GM19023 (cell line): Measurements from ENCODE around the gene PATJ.

Experiments used
- ATAC-seq: cut with Tn5 transposase; IDR thresholded peaks from one replicate; pipeline ENCODE4 v1.9.1; 2021; ENCODE audit warnings: mild to moderate bottlenecking, moderate library complexity; ENCODE audit not compliant: unreplicated experiment

PATJ gene

GRCh38 chr1:62082456-62083363 lies 340.4 kb downstream of the PATJ start:
- ATAC-seq = peak; percentile 70

GRCh38 chr1:62084310-62084890 lies 342.1 kb downstream of the PATJ start:
- no peak for ATAC-seq

- no peak for ATAC-seq
Measured at GRCh38 chr1:62088439-62088838, 346.2 kb downstream of the PATJ start.

- ATAC-seq = no peak
Measured at GRCh38 chr1:62089570-62089969, 347.3 kb downstream of the PATJ start.

GRCh38 chr1:62090016-62090415 lies 347.7 kb downstream of the PATJ start:
- ATAC-seq = no peak

- no peak for ATAC-seq
Measured at GRCh38 chr1:62092110-62092509, 349.8 kb downstream of the PATJ start.

GRCh38 chr1:62093261-62093660 lies 351.0 kb downstream of the PATJ start:
- ATAC-seq = no peak

- ATAC-seq = no peak
Measured at GRCh38 chr1:62097464-62097863, 355.2 kb downstream of the PATJ start.

GRCh38 chr1:62100442-62100841 lies 358.2 kb downstream of the PATJ start:
- no peak for ATAC-seq

- ATAC-seq = no peak
Measured at GRCh38 chr1:62103846-62104245, 361.6 kb downstream of the PATJ start.

- no peak for ATAC-seq
Measured at GRCh38 chr1:62107923-62108322, 365.6 kb downstream of the PATJ start.

GRCh38 chr1:62109124-62109523 lies 366.8 kb downstream of the PATJ start:
- ATAC-seq = no peak

GRCh38 chr1:62110198-62110817 lies 368.0 kb downstream of the PATJ start:
- ATAC-seq = no peak

- ATAC-seq = no peak
Measured at GRCh38 chr1:62111084-62111483, 368.8 kb downstream of the PATJ start.

GRCh38 chr1:62113507-62113906 lies 371.2 kb downstream of the PATJ start:
- ATAC-seq = no peak

- no peak for ATAC-seq
Measured at GRCh38 chr1:62117018-62117750, 374.9 kb downstream of the PATJ start.

- ATAC-seq = no peak
Measured at GRCh38 chr1:62126579-62127290, 384.5 kb downstream of the PATJ start.

- no peak for ATAC-seq
Measured at GRCh38 chr1:62128745-62129144, 386.5 kb downstream of the PATJ start.

- ATAC-seq = no peak
Measured at GRCh38 chr1:62131093-62131725, 388.9 kb downstream of the PATJ start.

GRCh38 chr1:62138029-62138428 lies 395.7 kb downstream of the PATJ start:
- no peak for ATAC-seq
